Measurements from ENCODE around the gene TSPYL1. TPM values are rescaled to one million over a fixed set of nuclear protein-coding genes. Genes with fewer than 3 reads are reported as not detected.
A peak's percentile ranks its signal among the peaks of the same experiment; 100 is the strongest.

The TSPYL1 gene
- total and polyA plus RNA-seq, 5 donors = 34.9 to 98.2 (median 95.5) TPM

GRCh38 chr6:116246089-116246488 lies 33.6 kb downstream of the TSPYL1 start:
- H3K27me3 ChIP-seq (ENCODE audit: control insufficient read depth, insufficient read depth) = no peaks in the 10 kb centered on the region
- no peaks in the 10 kb centered on the region for H3K9me3 ChIP-seq (ENCODE audit: control insufficient read depth, low read length)
- H3K4me3 ChIP-seq (ENCODE audit: low read length) = no peak overlapping the region
- H3K4me1 ChIP-seq (ENCODE audit: control insufficient read depth, insufficient read depth, low read length) = peaks cover 4% of the 10 kb centered on the region
- no peak for DNase-seq
- H3K27ac ChIP-seq (ENCODE audit: low read length) = no peak overlapping the region
- 59% methylated on average over 4 of the region's 4 CpGs for WGBS
- intact Hi-C loops (cut with DNase I) = no loop called here
- ATAC-seq = no peak

DNA sequence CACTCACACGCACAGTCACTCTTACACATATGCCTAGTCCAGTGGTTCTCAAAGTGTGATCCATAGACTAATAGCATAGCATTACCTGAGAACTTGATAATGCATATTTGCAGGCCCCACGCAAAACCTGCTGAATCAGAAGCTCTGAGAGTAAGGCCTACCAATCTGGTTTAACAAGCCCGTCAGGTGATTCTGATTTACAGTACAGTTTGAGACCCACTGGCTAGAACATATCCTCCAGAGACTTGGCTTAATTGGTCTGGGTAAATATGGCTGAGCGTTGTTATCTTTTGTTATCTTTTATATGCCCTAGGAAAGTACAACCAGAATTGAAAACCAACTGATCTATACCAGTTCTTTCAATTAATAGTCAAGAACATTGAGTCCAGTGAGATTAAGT lies 35.4 kb downstream of the TSPYL1 start:
- H3K27me3 ChIP-seq (ENCODE audit: control insufficient read depth, insufficient read depth) = no peaks in the 10 kb centered on the region
- intact Hi-C loops (cut with DNase I) = no loop called here
- H3K4me3 ChIP-seq (ENCODE audit: low read length) = no peak overlapping the region
- no peak for DNase-seq
- no peaks in the 10 kb centered on the region for H3K4me1 ChIP-seq (ENCODE audit: control insufficient read depth, insufficient read depth, low read length)
- no peaks in the 10 kb centered on the region for H3K9me3 ChIP-seq (ENCODE audit: control insufficient read depth, low read length)
- 85% methylated on average over 4 of the region's 4 CpGs for WGBS
- no peak overlapping the region for H3K27ac ChIP-seq (ENCODE audit: low read length)
- ATAC-seq = no peak

- ATAC-seq = no peak
- H3K4me3 ChIP-seq (ENCODE audit: low read length) = no peak overlapping the region
- no peak overlapping the region for H3K27ac ChIP-seq (ENCODE audit: low read length)
- no peaks in the 10 kb centered on the region for H3K4me1 ChIP-seq (ENCODE audit: control insufficient read depth, insufficient read depth, low read length)
- WGBS = 96% methylated on average over 1 of the region's 1 CpG
- no peaks in the 10 kb centered on the region for H3K27me3 ChIP-seq (ENCODE audit: control insufficient read depth, insufficient read depth)
- H3K9me3 ChIP-seq (ENCODE audit: control insufficient read depth, low read length) = no peaks in the 10 kb centered on the region
- intact Hi-C loops (cut with DNase I) = no loop called here
- no peak for DNase-seq
These were observed 39.9 kb downstream of the TSPYL1 start for GRCh38 chr6:116239856-116240255.

GRCh38 chr6:116239256-116239655 lies 40.5 kb downstream of the TSPYL1 start:
- Histone ChIP-seq H3K4me1 (ENCODE audit: control insufficient read depth, insufficient read depth, low read length) (no peaks in the 10 kb centered on the region), H3K4me3 (ENCODE audit: low read length) (no peak overlapping the region), H3K27me3 (ENCODE audit: control insufficient read depth, insufficient read depth) (no peaks in the 10 kb centered on the region), H3K9me3 (ENCODE audit: control insufficient read depth, low read length) (no peaks in the 10 kb centered on the region), H3K27ac (ENCODE audit: low read length) (no peak overlapping the region)
- no peak for DNase-seq
- intact Hi-C loops (cut with DNase I) = no loop called here
- 95% methylated on average over 2 of the region's 2 CpGs for WGBS
- ATAC-seq = no peak

DNA sequence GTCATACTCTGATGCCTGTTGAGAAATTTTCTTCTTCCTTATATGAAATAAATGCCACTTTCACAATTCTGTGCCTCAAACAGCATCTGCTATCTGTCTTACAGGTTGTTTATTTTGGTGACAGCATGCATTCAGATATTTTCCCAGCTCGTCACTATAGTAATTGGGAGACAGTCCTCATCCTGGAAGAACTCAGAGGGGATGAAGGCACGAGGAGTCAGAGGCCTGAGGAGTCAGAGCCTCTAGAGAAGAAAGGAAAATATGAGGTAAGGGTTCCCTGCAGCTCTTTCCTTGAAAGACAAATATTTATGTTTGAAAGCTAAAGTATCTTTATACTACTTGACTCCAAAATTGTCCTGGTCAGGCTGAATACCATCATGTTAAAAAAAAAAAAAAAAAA lies 41.6 kb downstream of the TSPYL1 start:
- Histone ChIP-seq H3K27me3 (ENCODE audit: control insufficient read depth, insufficient read depth) (no peaks in the 10 kb centered on the region), H3K4me3 (ENCODE audit: low read length) (no peak overlapping the region), H3K9me3 (ENCODE audit: control insufficient read depth, low read length) (no peaks in the 10 kb centered on the region), H3K4me1 (ENCODE audit: control insufficient read depth, insufficient read depth, low read length) (no peaks in the 10 kb centered on the region), H3K27ac (ENCODE audit: low read length) (no peak overlapping the region)
- DNase-seq (no peak), ATAC-seq (no peak)
- intact Hi-C loops (cut with DNase I) = no loop called here
- WGBS = 82% methylated on average over 2 of the region's 2 CpGs

DNA sequence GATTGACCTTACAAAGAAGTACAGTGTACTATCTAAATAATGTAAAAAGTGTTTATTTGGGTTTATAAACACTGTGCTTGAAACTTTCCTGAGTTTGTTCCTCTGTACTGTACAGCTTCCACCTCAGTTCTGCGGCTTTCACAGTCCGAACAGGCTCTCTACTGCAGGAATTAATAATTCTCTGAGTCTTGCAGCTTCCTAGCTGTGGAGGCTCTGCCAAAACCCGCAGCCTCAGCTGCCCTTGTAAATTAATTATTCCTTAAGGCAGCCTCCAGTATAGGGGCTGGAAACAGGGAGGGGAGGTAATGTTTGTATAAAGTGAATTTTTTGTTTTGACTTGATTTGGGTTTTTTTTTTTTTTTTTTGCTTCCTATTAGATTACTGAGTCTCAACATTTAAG lies 45.0 kb downstream of the TSPYL1 start:
- DNase-seq (no peak), ATAC-seq (no peak)
- no peak overlapping the region for H3K4me3 ChIP-seq (ENCODE audit: low read length)
- intact Hi-C loops (cut with DNase I) = no loop called here
- 86% methylated on average over 3 of the region's 3 CpGs for WGBS
- H3K27me3 ChIP-seq (ENCODE audit: control insufficient read depth, insufficient read depth) = no peaks in the 10 kb centered on the region
- H3K9me3 ChIP-seq (ENCODE audit: control insufficient read depth, low read length) = no peaks in the 10 kb centered on the region
- no peaks in the 10 kb centered on the region for H3K4me1 ChIP-seq (ENCODE audit: control insufficient read depth, insufficient read depth, low read length)
- no peak overlapping the region for H3K27ac ChIP-seq (ENCODE audit: low read length)

- 50% methylated on average over 17 of the region's 17 CpGs for WGBS
- DNase-seq = peak; percentile 92 to 95 (median 93)
- Histone ChIP-seq H3K4me1 (ENCODE audit: control insufficient read depth, insufficient read depth, low read length) (no peaks in the 10 kb centered on the region), H3K9me3 (ENCODE audit: control insufficient read depth, low read length) (no peaks in the 10 kb centered on the region), H3K27ac (ENCODE audit: low read length) (no peak overlapping the region), H3K27me3 (ENCODE audit: control insufficient read depth, insufficient read depth) (no peaks in the 10 kb centered on the region), H3K4me3 (ENCODE audit: low read length) (no peak overlapping the region)
- ATAC-seq = peak; percentile 96 to 99
- intact Hi-C loops (cut with DNase I) = no loop called here
These were observed 50.3 kb downstream of the TSPYL1 start for GRCh38 chr6:116229287-116229913.

Other genes with a start within 250 kb of the TSPYL1 start
- 1 to 10 TPM; 2.6 to 5.8 (median 4.4) TPM for gene FRK, start 219.0 kb downstream of the TSPYL1 start, total RNA-seq
- gene FRK, start 219.0 kb downstream of the TSPYL1 start, polyA plus RNA-seq = 1.00 TPM
- gene NT5DC1, start 179.1 kb downstream of the TSPYL1 start, total RNA-seq = 10 to 100 TPM; 42.0 to 61.7 (median 52.2) TPM
- 10.2 TPM for gene NT5DC1, start 179.1 kb downstream of the TSPYL1 start, polyA plus RNA-seq
- gene COL10A1, start 153.8 kb downstream of the TSPYL1 start, total RNA-seq = not detected
- gene COL10A1, start 153.8 kb downstream of the TSPYL1 start, polyA plus RNA-seq = 0.05 TPM
- gene TSPYL4, start 25.9 kb downstream of the TSPYL1 start, total RNA-seq = 10 to 100 TPM; 38.6 to 43.6 (median 41.9) TPM
- 21.4 TPM for gene TSPYL4, start 25.9 kb downstream of the TSPYL1 start, polyA plus RNA-seq
- gene DSE, start 91.0 kb upstream of the TSPYL1 start, total RNA-seq = 10 to 100 TPM; 16.5 to 34.3 (median 24.9) TPM
- 6.9 TPM for gene DSE, start 91.0 kb upstream of the TSPYL1 start, polyA plus RNA-seq
- 1 to 10 TPM; 3.0 to 4.8 (median 3.8) TPM for gene CALHM6, start 181.4 kb upstream of the TSPYL1 start, total RNA-seq
- 5.9 TPM for gene CALHM6, start 181.4 kb upstream of the TSPYL1 start, polyA plus RNA-seq
- gene CALHM5, start 231.7 kb upstream of the TSPYL1 start, total RNA-seq = 1 to 10 TPM; 2.0 to 2.8 (median 2.4) TPM
- 1.2 TPM for gene CALHM5, start 231.7 kb upstream of the TSPYL1 start, polyA plus RNA-seq

Data from right cardiac atrium (tissue), 5 donors.